GM21367 (cell line): Measurements from ENCODE around the gene ZNF385B.
"Not testable (repeated sequence)": the region's sequence is repeated elsewhere in the genome, so short reads cannot be mapped to it uniquely, and the experiment has no call there.

Experiments
- ATAC-seq: cut with Tn5 transposase; IDR thresholded peaks from one replicate; pipeline ENCODE4 v1.9.1; 2021; ENCODE audit not compliant: unreplicated experiment

Gene ZNF385B

DNA sequence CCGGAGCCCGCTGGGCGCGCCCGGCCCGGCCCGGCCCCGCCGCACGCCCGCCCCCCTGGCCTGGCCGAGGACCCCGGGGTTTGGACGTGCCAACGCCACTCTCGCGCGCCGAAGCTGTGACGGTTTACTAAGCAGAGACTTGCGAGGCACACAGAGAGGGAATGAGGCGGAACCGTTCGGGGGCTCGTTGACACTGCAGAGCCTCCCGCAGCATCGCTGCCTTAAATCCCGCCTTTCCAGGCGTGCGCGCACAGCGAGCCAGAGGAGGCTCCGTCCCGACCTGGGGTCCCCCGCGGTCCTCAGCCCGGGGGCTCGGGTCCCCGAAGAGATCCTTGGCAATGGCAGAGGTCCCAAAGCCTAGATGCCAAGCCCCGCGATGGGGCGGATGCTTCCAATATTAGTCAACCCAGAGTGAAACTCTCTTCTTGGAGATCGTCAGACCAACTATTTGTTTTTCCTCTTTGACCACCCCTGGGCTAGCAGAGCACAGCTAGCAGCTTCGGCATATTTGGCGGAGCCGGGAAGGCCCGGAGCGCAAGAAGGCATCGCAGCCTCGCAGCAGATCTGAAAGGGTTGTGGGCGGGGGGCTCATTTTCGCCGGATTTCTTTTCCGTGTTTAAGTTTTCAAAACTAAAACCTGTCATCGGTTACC, at the start of gene ZNF385B:
Gene ZNF385B (minus strand): TSS at position 197 of the 652 bp plus-strand sequence.
- ATAC-seq, result peak; percentile 8

DNA sequence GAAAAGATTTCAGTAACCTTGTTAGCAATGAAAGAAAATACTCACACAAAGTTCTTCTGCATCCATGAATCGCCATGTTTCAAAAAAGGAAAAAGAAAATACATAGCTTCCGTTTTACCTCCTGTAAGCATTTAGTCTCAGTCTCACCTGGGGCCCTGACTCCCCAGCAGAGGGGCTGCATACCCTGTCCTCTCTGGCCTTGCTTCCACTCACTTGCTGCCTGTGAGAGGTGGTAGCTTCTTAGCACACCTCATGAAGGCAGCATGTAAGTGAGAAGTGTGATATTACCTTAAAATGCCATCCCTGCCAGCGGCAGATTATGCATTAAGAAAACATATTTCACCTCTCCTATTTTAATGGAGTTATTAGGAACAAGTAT, 49.3 kb upstream of the ZNF385B start:
- no peak for ATAC-seq

DNA sequence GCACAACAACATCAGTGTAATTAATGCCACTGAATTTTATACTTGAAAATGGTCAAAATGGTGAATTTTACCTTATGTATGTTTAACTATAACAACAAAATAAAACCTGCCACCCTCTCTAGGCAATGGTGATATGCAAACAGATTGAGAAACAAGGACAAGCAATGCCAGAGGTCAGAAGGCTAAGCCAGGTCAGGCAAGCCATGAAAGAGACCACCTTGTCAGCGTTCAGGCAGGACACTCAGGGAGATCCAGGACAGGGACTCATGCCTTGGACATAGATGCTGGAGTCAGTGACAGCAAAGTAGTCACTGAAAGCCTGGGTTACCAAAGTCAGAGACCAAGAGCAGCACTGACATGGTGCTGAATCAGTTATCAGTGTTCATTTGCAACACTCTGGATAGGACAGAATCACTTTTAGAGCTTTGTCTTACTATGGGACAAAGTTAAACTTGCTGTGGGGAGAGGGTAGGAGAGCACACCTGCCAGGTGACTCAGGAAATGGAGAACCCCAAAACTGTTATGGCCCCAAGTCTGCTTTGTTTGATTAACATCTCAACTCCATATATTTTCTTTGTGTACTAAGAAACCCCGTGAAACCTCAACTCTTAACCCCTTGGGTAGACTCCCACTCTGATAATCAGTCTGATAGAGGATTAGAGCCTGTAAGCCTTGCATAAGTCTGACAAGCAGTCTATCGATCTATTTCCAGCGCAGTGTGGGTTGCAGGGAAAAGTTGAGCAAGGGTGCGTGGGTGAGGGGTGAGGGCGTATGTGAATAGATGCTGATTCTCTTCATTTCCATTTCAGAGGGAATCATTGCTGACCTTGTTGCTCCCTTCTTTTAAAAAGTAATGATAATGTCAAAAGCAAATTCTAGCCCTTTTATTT, 48.7 kb upstream of the ZNF385B start:
- no peak for ATAC-seq

DNA sequence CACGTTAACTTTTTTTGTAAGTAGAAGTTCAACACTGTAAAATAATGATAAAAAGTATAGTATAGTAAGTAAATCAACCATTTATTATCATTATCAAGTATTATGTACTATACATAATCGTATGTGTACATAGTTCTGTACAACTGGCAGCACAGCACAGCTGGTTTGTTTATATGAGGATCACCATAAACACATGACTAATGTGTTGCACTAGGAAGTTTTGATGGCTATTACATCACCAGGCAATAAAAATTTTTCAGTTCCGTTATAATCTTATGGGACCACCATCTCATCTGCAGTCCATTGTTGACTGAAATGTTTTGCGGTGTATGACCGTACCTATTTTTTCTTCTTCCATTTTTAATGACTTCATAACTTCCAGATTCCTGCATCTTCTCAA, 39.2 kb upstream of the ZNF385B start:
- ATAC-seq, result no peak

DNA sequence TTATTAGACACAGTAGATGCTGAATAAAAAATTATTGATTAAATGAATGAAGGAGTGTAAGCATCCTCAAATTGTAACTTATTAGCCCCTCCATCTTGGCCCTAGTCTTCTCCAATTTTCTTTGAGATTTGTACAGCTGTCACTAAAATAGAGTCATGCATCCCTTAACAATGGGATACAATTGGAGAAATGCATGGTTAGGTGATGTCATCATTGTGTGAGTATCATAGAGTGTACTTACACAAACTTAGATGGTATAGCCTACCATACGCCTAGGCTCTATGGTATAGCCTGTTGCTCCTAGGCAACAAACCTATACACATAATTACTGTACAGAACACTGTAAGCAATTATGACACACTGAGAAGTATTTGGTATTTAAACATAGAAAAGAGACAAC, 38.3 kb upstream of the ZNF385B start:
- ATAC-seq, result no peak

DNA sequence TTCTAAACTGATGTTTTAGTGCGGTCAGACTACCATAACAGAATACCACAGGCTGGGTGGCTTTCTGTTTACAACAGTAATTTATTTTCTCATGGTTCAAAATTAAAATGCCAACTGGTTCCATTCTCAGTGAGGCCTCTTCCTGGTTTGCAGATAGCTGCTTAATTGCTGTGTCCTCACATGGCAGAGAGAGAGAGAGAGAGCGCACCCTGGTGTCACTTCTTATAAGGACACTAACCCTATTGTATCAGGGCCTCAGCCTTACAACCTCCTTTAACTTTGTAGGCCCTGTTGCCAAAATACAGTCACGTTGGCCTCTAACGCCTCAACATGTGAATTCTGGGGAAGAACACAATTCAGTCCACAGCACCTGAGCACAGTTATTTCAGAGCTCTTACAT, 37.5 kb upstream of the ZNF385B start:
- ATAC-seq, result peak; percentile 94

DNA sequence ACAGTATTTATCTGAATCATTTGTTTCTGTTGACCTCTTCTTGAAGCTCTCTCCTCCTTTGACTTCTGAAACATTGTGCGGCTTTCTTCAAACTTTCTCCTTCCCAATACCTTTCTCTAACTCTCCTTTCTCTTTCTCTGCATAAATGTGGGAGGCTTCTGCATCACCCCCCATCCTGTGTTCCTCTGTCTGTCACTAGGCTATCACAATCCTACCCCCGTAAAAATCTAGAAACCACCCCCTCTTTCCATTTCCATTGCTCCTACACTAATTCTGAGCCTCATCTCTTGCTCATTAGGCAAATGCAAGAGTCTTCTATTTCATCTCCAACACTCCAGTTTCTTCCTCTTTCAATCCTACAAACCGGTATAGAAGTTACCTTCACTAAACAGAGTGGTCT, 32.2 kb upstream of the ZNF385B start:
- ATAC-seq, result no peak

DNA sequence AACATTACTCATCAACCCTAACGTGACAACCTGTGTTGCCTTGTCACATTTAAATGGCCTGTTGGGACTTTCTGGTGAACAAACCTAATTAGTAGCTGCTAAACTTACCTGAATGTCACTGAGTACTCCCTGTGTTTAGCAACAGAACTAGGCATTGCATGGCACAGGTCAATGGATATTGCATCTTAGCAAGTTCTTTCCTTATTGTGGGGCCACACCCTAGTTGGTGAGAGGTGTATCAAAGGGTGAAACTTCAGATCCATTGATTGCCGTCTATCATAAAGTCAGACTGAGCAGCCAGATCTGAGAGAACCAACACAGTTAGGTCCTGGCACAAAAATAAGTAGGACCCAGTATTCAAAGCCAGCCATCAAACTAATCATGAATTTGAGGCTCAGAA, 29.8 kb upstream of the ZNF385B start:
- no peak for ATAC-seq

DNA sequence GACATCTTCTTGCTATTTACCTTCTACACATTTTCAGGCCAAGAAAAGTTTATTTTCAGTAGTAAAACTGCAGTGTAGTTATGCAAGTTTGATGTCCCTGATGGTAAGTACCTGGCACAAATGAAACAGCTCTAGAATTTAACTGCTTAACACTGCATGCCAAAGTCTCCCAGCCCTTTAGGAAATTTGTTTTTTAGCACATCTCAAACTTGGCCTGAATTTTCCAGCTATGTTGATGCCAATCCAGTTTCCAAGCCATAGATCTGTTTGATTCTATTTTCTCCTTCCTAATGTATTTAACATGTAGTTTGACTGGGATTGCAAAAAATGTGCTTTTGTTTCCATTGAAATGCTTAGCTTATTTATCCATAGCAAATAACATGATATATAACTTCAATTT, 29.3 kb upstream of the ZNF385B start:
- no peak for ATAC-seq

DNA sequence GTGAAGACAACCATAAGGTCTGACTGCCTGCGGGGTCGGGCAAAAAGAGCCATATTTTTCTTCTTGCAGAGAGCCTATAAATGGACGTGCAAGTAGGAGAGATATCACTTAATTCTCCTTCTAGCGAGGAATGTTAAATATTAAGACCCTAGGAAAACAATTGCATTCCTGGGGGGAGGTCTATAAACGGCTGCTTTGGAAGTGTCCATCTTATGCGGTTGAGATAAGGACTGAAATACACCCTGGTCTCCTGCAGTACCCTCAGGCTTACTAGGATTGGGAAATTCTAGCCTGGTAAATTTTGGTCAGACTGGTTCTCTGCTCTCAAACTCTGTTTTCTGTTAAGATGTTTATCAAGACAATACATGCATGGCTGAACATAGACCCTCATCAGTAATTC, 27.2 kb upstream of the ZNF385B start:
- ATAC-seq, result not testable (repeated sequence)

DNA sequence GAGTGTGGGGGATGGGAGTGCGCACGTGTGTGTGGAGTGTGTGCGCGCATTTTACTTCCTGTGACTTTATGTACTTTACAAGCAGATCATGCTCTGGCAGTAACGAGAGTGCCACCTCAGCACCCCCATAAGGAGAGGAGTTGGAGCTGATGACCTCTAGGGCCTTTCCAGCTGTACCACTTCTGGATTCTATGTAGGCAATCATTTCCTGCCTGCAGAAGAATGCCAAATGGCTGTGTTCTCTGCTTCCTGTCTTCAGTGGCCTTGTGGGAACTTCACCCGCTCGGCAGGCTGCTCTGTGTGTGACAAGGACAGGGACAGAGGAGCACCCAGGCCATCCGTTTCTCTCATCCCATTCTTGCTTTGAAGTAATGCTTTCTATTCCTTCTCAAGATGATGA, 22.8 kb upstream of the ZNF385B start:
- no peak for ATAC-seq

DNA sequence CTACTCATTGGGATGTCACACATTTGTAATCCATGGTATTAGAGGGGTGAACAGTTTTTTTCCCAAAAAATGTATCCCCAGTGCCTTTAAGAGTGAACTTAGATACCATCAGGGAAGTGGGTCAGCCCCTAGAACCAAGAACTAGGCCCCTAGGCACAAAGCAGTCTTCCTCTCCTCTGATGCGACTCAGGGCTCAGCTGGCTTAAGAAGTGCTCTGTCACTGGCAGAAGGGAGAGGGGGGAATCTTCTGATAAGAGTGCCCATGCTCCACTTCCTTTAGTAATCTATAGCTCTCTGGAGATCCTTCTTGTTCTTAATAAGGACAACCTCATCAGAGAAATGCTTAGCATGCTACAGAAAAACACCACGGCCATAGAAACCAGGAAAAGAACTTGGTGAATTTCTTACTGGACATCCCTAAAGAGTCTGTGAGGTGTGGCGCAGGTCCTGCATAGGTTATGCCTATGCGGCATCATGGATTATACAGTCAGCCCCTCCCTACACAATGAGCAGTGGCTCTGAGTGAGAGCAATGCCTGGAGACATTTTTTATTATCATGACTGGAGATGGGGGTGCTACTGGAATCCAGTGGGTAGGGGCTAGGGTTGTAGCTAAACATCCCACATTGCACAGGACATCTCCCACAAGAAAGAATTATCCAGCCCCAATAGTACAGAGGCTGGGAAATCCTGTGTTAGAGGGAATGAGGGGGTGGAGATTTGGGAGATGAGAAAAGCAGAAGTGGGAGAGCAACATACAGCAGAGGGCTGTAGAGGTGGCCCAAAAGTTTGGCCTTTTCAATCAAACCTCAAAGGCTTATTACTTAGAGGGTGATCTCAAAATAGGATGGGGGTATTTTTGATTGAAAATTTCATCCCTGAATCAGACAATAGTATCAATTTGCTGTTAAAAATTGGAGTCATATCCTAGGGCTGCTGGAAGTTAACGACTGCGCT, 21.7 kb upstream of the ZNF385B start:
- no peak for ATAC-seq

DNA sequence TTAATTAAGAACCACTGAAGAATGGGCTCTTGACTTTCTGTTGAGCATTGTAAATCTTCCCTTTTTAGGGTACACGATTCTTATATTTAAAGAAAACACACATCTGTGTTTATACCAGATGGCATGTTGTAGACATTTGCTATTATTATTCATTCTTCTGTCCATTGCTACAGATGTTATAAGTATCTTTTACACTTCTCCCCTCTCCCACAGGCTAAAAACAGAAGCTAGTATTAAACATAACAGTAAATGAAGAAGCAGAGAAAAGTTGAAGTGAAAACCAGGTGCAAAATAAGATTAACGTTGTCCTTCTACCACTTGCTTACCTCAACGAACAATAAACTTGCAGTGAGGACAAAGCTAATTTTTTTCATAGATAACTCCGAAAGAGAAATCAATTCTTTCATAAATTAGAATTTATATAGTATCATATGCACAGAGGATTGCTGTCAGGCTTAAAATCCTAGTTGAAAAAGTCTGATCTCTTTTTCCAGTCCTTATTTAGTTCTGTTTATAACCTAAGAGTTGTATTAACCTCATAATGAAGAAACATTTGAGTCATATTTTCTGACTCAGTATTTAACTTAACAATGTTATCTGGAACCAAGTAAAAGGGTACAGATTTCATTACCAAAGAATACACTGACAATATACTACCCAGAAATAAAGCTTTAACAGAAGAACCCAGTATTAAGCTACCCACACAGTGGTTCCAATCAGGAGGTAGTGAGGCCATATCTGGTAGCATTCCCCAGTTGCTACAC, 16.4 kb upstream of the ZNF385B start:
- no peak for ATAC-seq

DNA sequence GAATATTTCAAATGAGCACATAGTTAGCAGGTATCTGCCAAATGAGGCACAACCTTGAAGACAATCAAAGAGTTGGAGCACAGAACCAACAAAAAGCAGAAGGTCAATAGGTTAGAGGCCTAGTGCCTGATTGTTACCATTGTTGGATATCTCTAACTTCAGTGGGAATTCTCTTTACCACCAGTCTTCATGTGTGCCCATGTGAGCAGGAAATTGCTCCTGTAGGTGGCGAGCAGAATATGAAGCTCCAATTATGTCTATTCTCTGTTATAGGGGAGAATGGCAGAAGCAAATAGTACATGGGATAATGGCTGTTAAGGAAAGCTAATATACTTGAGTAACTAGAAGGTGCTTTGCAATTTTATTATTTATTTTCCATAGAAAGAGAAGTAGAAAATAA, 14.9 kb upstream of the ZNF385B start:
- no peak for ATAC-seq

DNA sequence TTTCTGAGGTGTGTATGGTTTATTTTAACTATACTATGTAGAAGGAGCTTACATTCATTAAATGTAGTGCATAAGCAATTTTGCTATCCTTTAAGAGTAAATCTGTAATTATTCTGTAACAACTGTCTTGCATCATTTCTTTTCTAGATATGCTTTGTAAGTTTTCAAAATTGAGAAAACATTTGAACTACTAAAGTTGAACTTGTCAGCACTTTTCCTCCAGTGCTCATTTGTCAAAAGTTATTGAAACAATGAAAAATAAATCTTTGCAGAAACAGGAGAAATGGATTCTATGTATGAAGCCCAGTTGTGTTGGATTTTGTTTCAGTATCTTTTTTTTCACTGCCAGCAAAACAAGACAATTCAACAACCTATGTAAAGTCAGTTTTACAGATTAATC, 14.5 kb upstream of the ZNF385B start:
- no peak for ATAC-seq

DNA sequence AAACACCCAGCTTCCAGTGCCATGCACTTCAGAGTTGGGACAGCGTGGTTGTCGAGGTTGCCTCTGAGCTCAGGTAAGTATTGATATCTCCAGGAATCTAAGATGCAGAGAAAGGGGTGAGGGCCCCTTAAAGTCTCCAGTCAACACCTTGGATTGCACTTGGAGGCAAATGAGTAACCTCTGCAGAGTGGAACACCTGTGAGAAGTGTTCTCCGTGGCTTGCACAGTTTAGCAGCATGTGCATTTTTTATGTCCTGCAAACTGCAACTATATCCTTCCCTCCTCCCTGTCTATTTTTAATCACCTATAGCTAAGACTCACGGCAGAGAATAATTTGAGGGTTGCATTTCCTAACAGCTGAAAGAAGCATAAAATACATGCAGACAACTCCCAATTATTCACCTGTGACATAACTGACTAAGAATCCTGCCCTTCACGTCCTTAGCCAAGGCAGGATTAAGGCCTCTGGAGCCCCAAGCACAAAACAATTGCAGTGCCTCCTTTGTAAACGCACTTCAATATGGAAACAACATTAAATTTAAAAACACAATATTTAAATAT, 1.6 kb upstream of the ZNF385B start:
- no peak for ATAC-seq

DNA sequence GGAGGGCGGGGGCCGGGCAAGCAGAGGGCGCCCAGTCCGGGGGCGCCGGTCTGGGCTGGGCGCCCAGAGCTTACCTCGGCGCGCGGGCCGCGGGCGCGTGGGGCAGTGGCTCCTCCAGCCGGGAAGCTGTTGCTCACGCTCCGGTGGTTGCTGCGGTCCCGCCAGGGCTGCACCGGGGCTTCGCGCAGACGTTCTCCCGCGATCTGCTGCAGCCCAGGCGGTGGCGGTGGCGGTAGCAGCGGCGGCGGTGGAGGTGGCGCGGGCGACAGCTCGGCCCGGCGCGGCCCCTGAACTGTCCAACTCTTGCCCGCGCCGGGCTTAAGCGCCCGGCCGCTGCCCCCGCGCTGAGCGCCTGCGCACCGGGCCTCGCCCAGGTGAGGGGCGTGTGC, 391 bp downstream of the ZNF385B start:
- peak; percentile 66 for ATAC-seq

DNA sequence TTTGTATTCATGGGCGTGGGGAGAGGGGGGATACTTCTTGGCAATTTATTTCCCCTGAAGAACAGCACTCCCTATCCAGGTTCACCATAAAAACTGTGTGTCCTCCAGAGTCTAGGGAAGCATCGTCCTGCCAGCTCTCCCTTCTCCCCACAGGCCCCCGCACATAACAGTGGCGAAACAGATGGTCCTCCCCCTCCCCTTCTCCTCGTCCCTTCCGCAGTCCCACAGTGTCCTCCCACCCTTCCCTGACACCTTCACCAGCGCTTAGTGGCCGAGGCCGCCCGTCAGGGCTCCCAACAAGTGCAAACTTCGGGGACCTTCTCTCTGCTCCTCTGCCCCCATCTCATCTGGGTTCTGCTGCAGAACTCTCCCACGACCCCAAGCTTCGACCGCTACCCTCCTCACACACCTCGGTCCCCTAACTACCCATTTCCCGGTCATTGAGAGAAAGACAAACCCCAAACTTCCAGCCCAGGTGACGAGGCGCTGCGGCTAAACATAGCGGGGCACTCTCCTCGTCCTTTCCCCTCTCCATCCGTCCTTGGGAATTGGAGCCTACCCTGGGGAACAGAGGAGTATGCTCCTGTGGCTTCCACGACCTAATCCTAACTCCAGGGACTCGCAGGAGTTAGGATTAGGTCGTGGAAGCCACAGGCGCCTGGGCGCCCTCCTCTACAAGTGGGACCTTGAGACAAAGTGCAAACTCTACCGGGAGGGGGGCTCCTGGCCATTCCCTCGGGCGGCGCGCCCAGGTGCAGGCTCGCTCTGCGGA, 971 bp downstream of the ZNF385B start:
- ATAC-seq, result no peak

DNA sequence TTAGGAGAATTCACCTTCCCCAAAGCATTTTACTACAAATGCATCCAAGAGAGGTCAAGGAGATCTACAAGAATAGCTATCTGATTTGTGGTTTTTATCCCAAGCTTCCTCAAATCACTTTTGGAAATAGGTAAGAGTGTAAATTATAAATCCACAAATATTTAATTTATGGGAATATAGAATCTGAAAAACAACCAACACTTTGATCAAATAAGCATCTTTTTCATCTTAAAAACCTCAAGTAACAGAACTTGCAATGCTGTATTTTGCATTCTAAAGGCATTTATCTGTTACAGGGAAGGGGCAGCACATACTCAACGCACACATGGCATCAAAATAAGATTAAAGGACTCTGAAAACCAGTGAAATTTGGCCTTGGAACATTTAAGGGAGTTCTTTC, 1.9 kb downstream of the ZNF385B start:
- no peak for ATAC-seq

DNA sequence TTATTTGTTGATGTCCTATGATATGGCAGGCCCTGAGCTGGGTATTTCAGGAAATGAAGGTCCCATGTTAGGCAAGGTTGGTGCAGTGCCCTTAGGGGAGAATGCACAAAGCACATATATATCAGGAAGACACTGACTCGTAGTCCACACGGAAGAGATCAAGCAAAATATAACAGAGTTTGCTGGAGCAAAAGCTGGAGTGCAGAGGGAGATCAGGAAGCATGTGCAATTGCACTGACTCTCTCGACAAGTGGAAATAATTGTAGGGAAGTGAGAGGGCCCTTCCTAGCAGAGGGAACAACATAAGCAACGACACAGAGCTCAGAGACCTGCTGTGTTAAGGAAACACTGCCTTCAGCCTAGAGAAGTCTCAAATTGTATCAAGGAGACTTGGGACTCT, 4.2 kb downstream of the ZNF385B start:
- ATAC-seq, result no peak
